T follicular helper cell (primary cell): ENCODE results near the gene GSK3A.
"Not testable (repeated sequence)": the region's sequence is repeated elsewhere in the genome, so short reads cannot be mapped to it uniquely, and the experiment has no call there.

Experiments
- DNase-seq: peaks from one replicate; pipeline ENCODE4 v3.0.0-alpha.2; 2020; ENCODE audit warnings: low read depth

GSK3A gene

GRCh38 chr19:42268142-42268703 is 25.8 kb upstream of the GSK3A start:
- DNase-seq = peak; percentile 99

- no peak for DNase-seq
Observed at GRCh38 chr19:42267644-42268141, 25.3 kb upstream of the GSK3A start.

DNA sequence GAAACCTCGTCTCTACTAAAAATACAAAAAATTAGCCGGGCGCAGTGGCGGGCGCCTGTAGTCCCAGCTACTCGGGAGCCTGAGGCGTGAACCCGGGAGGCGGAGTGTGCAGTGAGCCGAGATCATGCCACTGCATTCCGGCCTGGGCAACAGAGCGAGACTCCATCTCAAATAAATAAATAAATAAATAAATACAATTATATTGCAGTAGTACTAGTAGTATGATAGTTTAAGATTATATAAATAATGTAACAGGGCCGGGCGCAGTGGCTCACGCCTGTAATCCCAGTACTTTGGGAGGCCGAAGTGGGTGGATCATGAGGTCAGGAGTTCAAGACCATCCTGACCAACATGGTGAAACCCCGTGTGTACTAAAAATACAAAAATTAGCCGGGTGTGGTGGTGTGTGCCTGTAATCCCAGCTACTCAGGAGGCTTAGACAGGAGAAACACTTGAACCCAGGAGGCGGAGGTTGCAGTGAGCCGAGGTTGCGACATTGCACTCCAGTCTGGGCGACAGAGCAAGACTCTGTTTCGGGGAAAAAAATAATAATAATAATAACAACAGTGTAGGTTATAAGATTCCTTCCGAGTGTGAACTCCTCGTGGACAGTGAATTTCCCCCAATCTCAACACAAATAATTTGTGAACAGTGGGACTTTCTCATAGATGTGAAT is 24.7 kb upstream of the GSK3A start:
- not testable (repeated sequence) for DNase-seq

DNA sequence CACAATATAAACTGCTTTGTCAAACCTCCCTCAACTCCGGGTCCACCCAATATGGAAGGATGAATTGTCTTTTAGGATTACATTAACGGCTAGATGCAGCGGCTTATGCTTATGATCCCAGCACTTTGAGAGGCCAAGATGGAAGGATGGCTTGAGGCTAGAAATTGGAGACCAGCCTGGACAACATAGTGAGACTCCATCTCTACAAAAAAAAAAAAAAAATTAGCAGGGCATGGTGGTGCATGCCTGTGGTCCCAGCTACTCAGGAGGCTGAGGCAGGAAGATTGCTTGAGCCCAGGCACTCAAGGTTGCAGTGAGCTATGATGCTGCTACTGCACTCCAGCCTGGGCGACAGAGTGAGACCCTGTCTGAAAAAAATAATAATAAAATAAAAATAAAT is 23.7 kb upstream of the GSK3A start:
- DNase-seq = not testable (repeated sequence)

- DNase-seq = no peak
Observed at GRCh38 chr19:42261763-42262162, 19.4 kb upstream of the GSK3A start.

- not testable (repeated sequence) for DNase-seq
Observed at GRCh38 chr19:42257842-42258241, 15.4 kb upstream of the GSK3A start.

- DNase-seq = no peak
Observed at GRCh38 chr19:42255766-42256745, 13.7 kb upstream of the GSK3A start.

DNA sequence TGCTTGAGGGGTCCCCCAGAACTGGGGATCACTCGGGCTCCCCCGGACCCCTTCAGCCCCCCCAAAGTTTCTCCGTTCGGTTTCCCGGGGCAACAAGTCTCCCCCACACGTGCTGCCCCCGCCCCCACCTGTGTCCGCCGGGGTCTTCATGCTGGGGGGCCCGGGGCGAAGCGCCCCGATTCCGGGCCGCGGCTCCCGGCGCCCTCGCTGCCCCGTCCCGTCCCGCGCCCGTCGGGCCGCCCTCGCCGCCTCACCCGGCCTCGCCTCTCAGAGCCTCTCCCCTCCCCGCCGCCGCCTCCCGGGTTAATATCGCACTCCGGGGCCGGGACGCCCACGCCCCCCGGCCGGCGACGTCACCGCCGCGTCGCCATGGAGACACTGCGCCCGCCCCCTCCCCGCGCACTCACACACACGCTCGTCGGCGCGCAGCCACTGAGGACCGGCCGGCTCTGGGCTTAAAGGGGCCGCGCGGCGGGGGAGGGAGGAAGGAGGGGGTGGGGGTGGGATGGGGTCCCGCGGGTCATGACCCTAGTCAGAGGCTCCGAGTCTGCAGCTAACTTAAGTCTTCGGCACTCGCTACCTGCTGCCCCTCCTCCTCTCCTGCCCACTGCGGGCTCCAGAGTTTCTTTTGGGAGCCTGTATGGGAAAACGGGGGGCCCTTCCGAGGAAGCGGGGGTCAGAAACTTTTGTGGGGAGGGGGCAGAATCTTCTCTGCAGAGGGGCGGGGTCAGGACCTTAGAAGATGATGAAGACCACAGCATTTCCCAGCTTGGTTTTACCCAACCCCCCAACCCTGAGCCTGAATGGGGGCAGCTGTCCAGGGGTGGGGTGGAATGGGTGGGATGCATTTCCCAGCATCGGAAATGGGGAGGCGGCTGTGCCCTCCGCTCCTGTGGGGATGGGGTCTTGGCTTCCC is 12.7 kb upstream of the GSK3A start, which contains the start of gene ERF:
TSS of gene ERF (minus strand) at position 279 of the 916 bp plus-strand sequence. CDS start at position 150, 129 bp downstream.
- DNase-seq = peak; percentile 88

- peak; percentile 75 for DNase-seq
Observed at GRCh38 chr19:42254089-42254849, 11.9 kb upstream of the GSK3A start.

GRCh38 chr19:42253245-42254088 is 11.1 kb upstream of the GSK3A start:
- peak; percentile 56 for DNase-seq

- DNase-seq = no peak
Observed at GRCh38 chr19:42252365-42253244, 10.2 kb upstream of the GSK3A start.

GRCh38 chr19:42251572-42252358 is 9.4 kb upstream of the GSK3A start:
- DNase-seq = no peak

DNA sequence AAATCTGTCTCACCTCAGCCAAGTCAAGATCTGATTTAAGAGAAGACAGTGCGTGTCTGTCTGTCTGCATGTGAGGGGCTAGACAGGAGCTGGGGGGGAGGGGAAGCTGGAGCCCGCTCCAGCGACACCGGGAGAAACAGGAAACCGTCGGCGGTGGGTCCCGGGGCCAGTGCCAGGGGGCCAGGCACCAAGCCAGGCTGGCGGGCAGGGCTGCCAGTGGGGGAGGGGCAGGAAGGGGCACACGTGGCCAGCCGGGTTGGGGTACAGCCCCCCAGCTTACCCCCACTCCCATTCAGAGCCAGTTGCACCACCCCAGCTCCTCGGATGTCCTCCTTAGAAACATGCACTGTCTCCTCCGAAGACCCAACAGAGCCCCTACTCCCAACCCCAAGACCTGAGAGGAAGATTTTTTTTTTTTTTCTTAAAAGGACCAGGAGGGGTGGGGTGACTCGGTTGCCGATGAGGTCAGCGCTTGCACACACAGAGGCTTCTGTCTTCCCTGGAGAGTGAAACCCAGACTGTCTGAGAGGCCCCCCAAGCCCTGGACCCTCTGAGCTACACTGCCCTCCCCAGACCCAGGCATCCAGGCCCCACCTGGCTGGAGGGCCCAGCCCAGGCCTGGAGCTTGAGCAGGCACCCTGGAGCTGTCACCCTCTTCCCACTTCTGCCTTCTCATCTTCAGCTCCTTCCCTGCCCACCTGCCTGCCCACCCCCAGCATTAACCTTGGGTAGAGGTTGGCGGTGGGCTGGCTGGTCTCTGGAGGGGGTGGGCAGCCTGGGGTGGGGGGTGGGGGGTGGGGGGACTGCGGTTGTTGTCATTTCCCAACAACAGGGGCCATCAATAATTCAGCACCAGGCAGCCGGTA is 8.5 kb upstream of the GSK3A start:
- DNase-seq = no peak

DNA sequence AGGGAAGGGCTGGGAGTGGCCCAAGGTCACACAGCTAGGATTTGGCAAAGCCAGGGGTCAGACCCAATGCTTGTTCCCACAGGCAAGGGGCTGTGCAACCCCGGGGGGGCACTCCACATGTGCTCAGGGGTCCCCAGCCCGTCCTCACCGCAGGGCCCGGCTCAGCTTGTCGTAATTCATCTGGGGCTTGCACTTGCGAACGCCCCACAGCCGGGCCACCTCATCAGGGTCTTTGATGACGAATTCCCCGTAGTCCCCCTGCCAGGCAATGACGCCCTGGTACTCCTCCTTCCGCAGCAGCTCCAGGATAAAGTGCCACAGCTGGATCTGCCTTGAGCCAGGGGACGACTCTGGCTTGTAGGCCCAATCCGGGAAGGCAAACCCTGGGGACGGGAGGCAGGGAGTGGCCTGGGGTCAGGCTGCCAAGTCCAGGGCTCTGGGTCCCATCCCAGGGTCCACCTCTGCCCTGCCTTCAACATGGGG is 7.8 kb upstream of the GSK3A start:
- no peak for DNase-seq

DNA sequence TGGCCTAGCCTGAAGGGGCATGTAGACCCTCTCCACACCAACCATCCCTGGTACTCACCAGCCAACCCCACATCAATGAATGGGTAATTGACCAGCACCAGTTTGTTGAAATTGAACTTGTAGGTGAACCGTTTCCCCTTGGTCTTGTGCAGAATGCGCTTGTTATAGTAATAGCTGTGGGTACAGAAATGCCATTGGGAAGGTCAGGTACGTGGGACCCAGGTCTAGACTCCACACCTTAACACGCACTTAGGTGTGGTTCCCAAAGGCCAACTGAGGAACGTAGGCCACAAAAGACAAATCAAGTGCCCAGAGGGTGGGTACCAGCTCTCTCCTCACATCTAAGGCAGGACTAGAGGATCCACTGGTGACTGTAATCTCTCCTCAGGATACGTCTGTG is 7.4 kb upstream of the GSK3A start:
- no peak for DNase-seq

GRCh38 chr19:42249149-42249750 is 6.8 kb upstream of the GSK3A start:
- no peak for DNase-seq
